NCI-H226 (cell line): ENCODE results near the gene KDM2A.
A peak's percentile ranks its signal among the peaks of the same experiment; 100 is the strongest.

Source experiments
- DNase-seq: peaks from one replicate; pipeline ENCODE4 v3.0.0-alpha.2; 2015

Gene KDM2A

GRCh38 chr11:67118801-67119584 lies at the start of gene KDM2A:
Gene KDM2A, plus strand, starts transcription at chr11:67119263. Its CDS starts 2,054 bp downstream, at chr11:67121317.
- DNase-seq: peak; percentile 95

GRCh38 chr11:67071420-67072284 lies 47.4 kb upstream of the KDM2A start:
- DNase-seq: no peak

GRCh38 chr11:67072295-67072694 lies 46.8 kb upstream of the KDM2A start:
- no peak for DNase-seq

GRCh38 chr11:67073908-67074307 lies 45.2 kb upstream of the KDM2A start:
- no peak for DNase-seq

GRCh38 chr11:67076202-67076601 lies 42.9 kb upstream of the KDM2A start:
- no peak for DNase-seq

GRCh38 chr11:67079065-67079705 lies 39.9 kb upstream of the KDM2A start:
- DNase-seq: no peak

GRCh38 chr11:67082071-67082791 lies 36.8 kb upstream of the KDM2A start:
- DNase-seq: no peak

- no peak for DNase-seq
Observed at GRCh38 chr11:67083786-67084366, 35.2 kb upstream of the KDM2A start.

GRCh38 chr11:67085617-67086016 lies 33.4 kb upstream of the KDM2A start:
- no peak for DNase-seq

- DNase-seq: no peak
Observed at GRCh38 chr11:67090717-67091116, 28.3 kb upstream of the KDM2A start.

GRCh38 chr11:67095214-67095507 lies 23.9 kb upstream of the KDM2A start:
- DNase-seq: no peak

- DNase-seq: no peak
Observed at GRCh38 chr11:67098799-67099429, 20.1 kb upstream of the KDM2A start.

- no peak for DNase-seq
Observed at GRCh38 chr11:67099831-67100324, 19.2 kb upstream of the KDM2A start.

- no peak for DNase-seq
Observed at GRCh38 chr11:67102664-67103063, 16.4 kb upstream of the KDM2A start.

GRCh38 chr11:67105964-67106363 lies 13.1 kb upstream of the KDM2A start:
- DNase-seq: no peak

GRCh38 chr11:67111261-67111660 lies 7.8 kb upstream of the KDM2A start:
- no peak for DNase-seq

- DNase-seq: no peak
Observed at GRCh38 chr11:67113231-67113721, 5.8 kb upstream of the KDM2A start.

- DNase-seq: no peak
Observed at GRCh38 chr11:67114275-67114896, 4.7 kb upstream of the KDM2A start.

GRCh38 chr11:67116758-67117105 lies 2.3 kb upstream of the KDM2A start:
- DNase-seq: no peak

GRCh38 chr11:67117176-67117575 lies 1.9 kb upstream of the KDM2A start:
- DNase-seq: no peak

GRCh38 chr11:67117672-67118180 lies 1.3 kb upstream of the KDM2A start:
- no peak for DNase-seq
